Activated CD8-positive, alpha-beta memory T cell treated with anti-CD3 and anti-CD28 coated beads, Interleukin-2, amount 10 ng/mL, durations not matched to agents 7 days and 5 days (primary cell): Measurements from ENCODE around the gene OR5D18. TPM values are rescaled to one million over a fixed set of nuclear protein-coding genes. Genes with fewer than 3 reads are reported as not detected.
"Not testable (repeated sequence)": the region's sequence is repeated elsewhere in the genome, so short reads cannot be mapped to it uniquely, and the experiment has no call there.

Experiments
- ATAC-seq: fragments of 150-1000 bp; cut with Tn5 transposase; one replicate; pipeline ENCODE4 v1.10.0; 2021; ENCODE audit warnings: moderate library complexity
- CTCF ChIA-PET: fragments of 350-600 bp; sonication (Branson Sonifier 250); formaldehyde crosslinking; loops from one replicate; lab custom pipeline; 2021; ENCODE audit warnings: antibody characterized with exemption; lab: Charles Lee
- DNase-seq: peaks from one replicate; pipeline ENCODE4 v3.0.0-alpha.2; 2020
- H3K27ac Mint-ChIP-seq: one replicate; pipeline ENCODE4 v1.8.0; 2021; ENCODE audit warnings: mild to moderate bottlenecking, mixed read lengths
- H3K27me3 Mint-ChIP-seq: one replicate; pipeline ENCODE4 v1.8.0; 2021; ENCODE audit warnings: mixed read lengths
- H3K36me3 Mint-ChIP-seq: one replicate; pipeline ENCODE4 v1.8.0; 2021; ENCODE audit warnings: mild to moderate bottlenecking, mixed read lengths
- H3K4me1 Mint-ChIP-seq: one replicate; pipeline ENCODE4 v1.8.0; 2021; ENCODE audit warnings: mixed read lengths
- H3K4me3 Mint-ChIP-seq: one replicate; pipeline ENCODE4 v1.8.0; 2021; ENCODE audit warnings: mild to moderate bottlenecking, moderate library complexity, mixed read lengths
- H3K9me3 Mint-ChIP-seq: one replicate; pipeline ENCODE4 v1.8.0; 2022; ENCODE audit warnings: low read depth, mixed read lengths
- total RNA-seq, 2 experiments: library from RNA; stranded (reverse); gene quantifications; one replicate each; pipeline ENCODE4 v1.2.3, GENCODE V29; 2021

Gene OR5D18
- total RNA-seq, result not detected

GRCh38 chr11:55819330-55819729, at the start of gene OR5D18:
Gene OR5D18, plus strand, starts transcription at chr11:55819630. Its CDS starts 0 bp downstream, at chr11:55819630.
- Mint-ChIP-seq H3K27ac (no peak within 1 kb of the TSS), H3K27me3 (no peaks in the 10 kb centered on the region), H3K4me3 (no peak within 1 kb of the TSS), H3K4me1 (no peaks in the 10 kb centered on the region), H3K36me3 (no peaks in the 10 kb centered on the region), H3K9me3 (peaks cover 12% of the 10 kb centered on the region)
- ATAC-seq, result no peak
- CTCF ChIA-PET, result no interaction called here
- DNase-seq, result no peak

GRCh38 chr11:55773138-55773537, 46.3 kb upstream of the OR5D18 start, which contains the start of gene OR5D13:
Gene OR5D13, plus strand, starts transcription at chr11:55773438. Its CDS starts 0 bp downstream, at chr11:55773438.
- H3K27me3 Mint-ChIP-seq, result no peaks in the 10 kb centered on the region
- CTCF ChIA-PET, result no interaction called here
- H3K4me1 Mint-ChIP-seq, result no peaks in the 10 kb centered on the region
- H3K4me3 Mint-ChIP-seq, result no peak within 1 kb of the TSS
- DNase-seq (no peak), ATAC-seq (no peak)
- no peak within 1 kb of the TSS for H3K27ac Mint-ChIP-seq
- H3K36me3 Mint-ChIP-seq, result no peaks in the 10 kb centered on the region
- peaks cover 2% of the 10 kb centered on the region for H3K9me3 Mint-ChIP-seq

GRCh38 chr11:55791606-55792005, 27.8 kb upstream of the OR5D18 start:
- Mint-ChIP-seq H3K4me1 (no peaks in the 10 kb centered on the region), H3K4me3 (no peak overlapping the region), H3K9me3 (peaks cover 20% of the 10 kb centered on the region), H3K27me3 (no peaks in the 10 kb centered on the region), H3K36me3 (no peaks in the 10 kb centered on the region), H3K27ac (no peak overlapping the region)
- DNase-seq, result no peak
- CTCF ChIA-PET, result no interaction called here
- no peak for ATAC-seq

- peaks cover 11% of the 10 kb centered on the region for H3K9me3 Mint-ChIP-seq
- no peaks in the 10 kb centered on the region for H3K36me3 Mint-ChIP-seq
- H3K4me1 Mint-ChIP-seq, result no peaks in the 10 kb centered on the region
- DNase-seq (no peak), ATAC-seq (no peak)
- no peak overlapping the region for H3K4me3 Mint-ChIP-seq
- CTCF ChIA-PET, result no interaction called here
- no peak overlapping the region for H3K27ac Mint-ChIP-seq
- H3K27me3 Mint-ChIP-seq, result no peaks in the 10 kb centered on the region
Measured at GRCh38 chr11:55793321-55793720, 26.1 kb upstream of the OR5D18 start.

- H3K27me3 Mint-ChIP-seq, result no peaks in the 10 kb centered on the region
- CTCF ChIA-PET, result no interaction called here
- no peak for ATAC-seq
- H3K4me1 Mint-ChIP-seq, result no peaks in the 10 kb centered on the region
- peaks cover 18% of the 10 kb centered on the region for H3K9me3 Mint-ChIP-seq
- DNase-seq, result no peak
- no peaks in the 10 kb centered on the region for H3K36me3 Mint-ChIP-seq
- no peak within 1 kb of the TSS for H3K4me3 Mint-ChIP-seq
- H3K27ac Mint-ChIP-seq, result no peak within 1 kb of the TSS
Measured at GRCh38 chr11:55795256-55795655, 24.2 kb upstream of the OR5D18 start, which contains the start of gene OR5D14. Gene OR5D14, plus strand, starts transcription at chr11:55795556. Its CDS starts 0 bp downstream, at chr11:55795556.

- Mint-ChIP-seq H3K4me1 (no peaks in the 10 kb centered on the region), H3K4me3 (no peak overlapping the region), H3K27ac (no peak overlapping the region), H3K9me3 (peaks cover 24% of the 10 kb centered on the region), H3K27me3 (no peaks in the 10 kb centered on the region), H3K36me3 (no peaks in the 10 kb centered on the region)
- CTCF ChIA-PET, result no interaction called here
- DNase-seq (no peak), ATAC-seq (no peak)
Measured at GRCh38 chr11:55806248-55806647, 13.2 kb upstream of the OR5D18 start.

- Mint-ChIP-seq H3K4me1 (no peaks in the 10 kb centered on the region), H3K27ac (no peak within 1 kb of the TSS), H3K9me3 (peaks cover 15% of the 10 kb centered on the region), H3K36me3 (no peaks in the 10 kb centered on the region), H3K4me3 (no peak within 1 kb of the TSS), H3K27me3 (no peaks in the 10 kb centered on the region)
- DNase-seq, result no peak
- no peak for ATAC-seq
- CTCF ChIA-PET, result no interaction called here
Measured at GRCh38 chr11:55811067-55811466, 8.4 kb upstream of the OR5D18 start, which contains the start of gene OR5L1. Gene OR5L1, plus strand, starts transcription at chr11:55811367. Its CDS starts 100 bp downstream, at chr11:55811467.

GRCh38 chr11:55826919-55827318, 7.5 kb downstream of the OR5D18 start, which contains the start of gene OR5L2:
Gene OR5L2, plus strand, starts transcription at chr11:55827219. Its CDS starts 0 bp downstream, at chr11:55827219.
- Mint-ChIP-seq H3K4me3 (no peak within 1 kb of the TSS), H3K36me3 (no peaks in the 10 kb centered on the region), H3K27ac (no peak within 1 kb of the TSS), H3K9me3 (peaks cover 6% of the 10 kb centered on the region), H3K4me1 (no peaks in the 10 kb centered on the region), H3K27me3 (no peaks in the 10 kb centered on the region)
- DNase-seq (no peak), ATAC-seq (no peak)
- CTCF ChIA-PET, result no interaction called here

- Mint-ChIP-seq H3K27ac (no peak within 1 kb of the TSS), H3K9me3 (peaks cover 12% of the 10 kb centered on the region), H3K4me3 (no peak within 1 kb of the TSS)
Measured at GRCh38 chr11:55838452-55838851, 19.0 kb downstream of the OR5D18 start, which contains the start of gene OR5D16. Gene OR5D16, plus strand, starts transcription at chr11:55838752. Its CDS starts 0 bp downstream, at chr11:55838752.

GRCh38 chr11:55847453-55847852, 28.0 kb downstream of the OR5D18 start:
- Mint-ChIP-seq H3K4me1 (no peaks in the 10 kb centered on the region), H3K9me3 (peaks cover 5% of the 10 kb centered on the region), H3K4me3 (no peak overlapping the region), H3K36me3 (no peaks in the 10 kb centered on the region), H3K27ac (no peak overlapping the region), H3K27me3 (no peaks in the 10 kb centered on the region)
- no peak for DNase-seq
- ATAC-seq, result no peak
- CTCF ChIA-PET, result no interaction called here

More at GRCh38 chr11:55838452-55838851, 19.0 kb downstream of the OR5D18 start, which contains the start of gene OR5D16:
- H3K27me3 Mint-ChIP-seq, result no peaks in the 10 kb centered on the region
- no peak for ATAC-seq
- CTCF ChIA-PET, result no interaction called here
- no peak for DNase-seq
- H3K4me1 Mint-ChIP-seq, result no peaks in the 10 kb centered on the region
- no peaks in the 10 kb centered on the region for H3K36me3 Mint-ChIP-seq

GRCh38 chr11:55849037-55849436, 29.6 kb downstream of the OR5D18 start:
- DNase-seq (no peak), ATAC-seq (no peak)
- H3K27ac Mint-ChIP-seq, result no peak overlapping the region
- peaks cover 5% of the 10 kb centered on the region for H3K9me3 Mint-ChIP-seq
- no peaks in the 10 kb centered on the region for H3K27me3 Mint-ChIP-seq
- CTCF ChIA-PET, result no interaction called here
- H3K4me3 Mint-ChIP-seq, result no peak overlapping the region
- H3K4me1 Mint-ChIP-seq, result no peaks in the 10 kb centered on the region
- no peaks in the 10 kb centered on the region for H3K36me3 Mint-ChIP-seq

GRCh38 chr11:55852141-55852540, 32.7 kb downstream of the OR5D18 start:
- Mint-ChIP-seq H3K4me3 (no peak overlapping the region), H3K4me1 (no peaks in the 10 kb centered on the region), H3K9me3 (peaks cover 3% of the 10 kb centered on the region), H3K27ac (no peak overlapping the region), H3K36me3 (no peaks in the 10 kb centered on the region), H3K27me3 (no peaks in the 10 kb centered on the region)
- DNase-seq (no peak), ATAC-seq (no peak)
- CTCF ChIA-PET, result no interaction called here

GRCh38 chr11:55854704-55855103, 35.3 kb downstream of the OR5D18 start:
- CTCF ChIA-PET, result no interaction called here
- Mint-ChIP-seq H3K4me1 (no peaks in the 10 kb centered on the region), H3K4me3 (no peak overlapping the region), H3K36me3 (no peaks in the 10 kb centered on the region), H3K27me3 (no peaks in the 10 kb centered on the region), H3K9me3 (peaks cover 7% of the 10 kb centered on the region), H3K27ac (no peak overlapping the region)
- DNase-seq (no peak), ATAC-seq (no peak)

GRCh38 chr11:55867354-55867753, 47.9 kb downstream of the OR5D18 start:
- H3K36me3 Mint-ChIP-seq, CTCF ChIA-PET, H3K27ac Mint-ChIP-seq, H3K9me3 Mint-ChIP-seq, H3K4me1 Mint-ChIP-seq, ATAC-seq, DNase-seq, H3K4me3 Mint-ChIP-seq, H3K27me3 Mint-ChIP-seq: not testable (repeated sequence)
